GM12892 (cell line): Measurements from ENCODE around the gene CDC5L.

Experiments used
- POLR2A ChIP-seq: IDR thresholded peaks from 2 replicates; pipeline ENCODE4 v1.6.1; 2011; ENCODE audit warnings: low read depth, low read length, control low read depth
- POLR2AphosphoS5 ChIP-seq: IDR thresholded peaks from 2 replicates; pipeline ENCODE4 v1.6.1; 2011; ENCODE audit warnings: low read depth, low read length, control low read depth
- TAF1 ChIP-seq: IDR thresholded peaks from 2 replicates; pipeline ENCODE4 v1.6.1; 2011; ENCODE audit warnings: low read depth, mild to moderate bottlenecking, control low read depth, low read length, borderline replicate concordance

GRCh38 chr6:44462335-44462734 is 74.8 kb downstream of the CDC5L start:
- TF ChIP-seq POLR2A (no peak), POLR2AphosphoS5 (no peak), TAF1 (no peak)
